HG02759 (cell line): ENCODE measurements around the gene WBP11.
A peak's percentile ranks its signal among the peaks of the same experiment; 100 is the strongest.

Source experiments
- ATAC-seq: cut with Tn5 transposase; IDR thresholded peaks from one replicate; pipeline ENCODE4 v1.9.1; 2021; ENCODE audit warnings: mild to moderate bottlenecking, moderate library complexity; ENCODE audit not compliant: unreplicated experiment

WBP11 gene

DNA sequence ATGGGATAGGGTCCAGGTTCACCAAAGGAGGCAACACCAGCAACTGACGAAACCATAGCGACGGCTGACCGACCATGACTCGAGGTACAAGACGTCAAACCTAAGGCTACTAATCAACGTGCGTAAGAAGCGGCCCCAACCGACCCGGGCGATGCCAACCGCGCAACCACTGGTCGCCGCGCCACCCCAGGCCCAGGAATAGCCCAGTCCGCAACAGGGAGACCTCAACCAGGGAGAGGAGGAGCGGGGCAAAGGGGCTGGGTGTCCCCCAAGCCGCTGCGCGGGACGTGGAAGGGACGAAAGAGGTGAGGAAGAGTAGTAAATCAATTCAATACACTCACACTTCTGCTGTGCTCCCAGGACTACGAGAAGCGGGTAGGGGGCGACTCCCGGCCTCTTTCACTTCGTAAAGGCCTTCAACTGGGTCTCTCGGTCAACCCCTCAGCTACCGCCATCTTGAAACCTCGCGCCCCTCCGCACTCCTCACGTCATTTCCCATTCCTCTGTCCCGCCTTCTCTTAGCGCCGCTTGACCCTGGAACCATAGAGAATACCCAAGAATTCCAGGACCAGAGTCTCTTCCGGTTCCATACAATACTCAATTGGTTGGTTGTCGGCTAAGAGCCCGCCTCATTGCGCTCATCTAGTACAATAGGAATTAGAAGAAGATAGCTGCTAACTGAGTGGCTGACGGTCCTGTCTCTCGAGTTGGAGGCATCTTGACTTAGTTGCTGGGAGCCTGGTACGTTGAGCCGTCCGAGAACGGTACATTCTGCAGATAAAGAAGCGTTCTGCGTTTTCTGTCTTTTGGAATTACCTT lies at the start of gene WBP11, which contains the start of gene C12orf60:
WBP11 (minus strand) TSS at position 468 of the 819 bp plus-strand sequence. CDS start 2,095 bp downstream, outside the sequence.
C12orf60 (plus strand) TSS at position 660 of the 819 bp plus-strand sequence. CDS start 19,266 bp downstream, outside the sequence.
- peak; percentile 99 for ATAC-seq

- ATAC-seq: no peak
Measured at GRCh38 chr12:14852880-14853279, 49.6 kb upstream of the WBP11 start.

DNA sequence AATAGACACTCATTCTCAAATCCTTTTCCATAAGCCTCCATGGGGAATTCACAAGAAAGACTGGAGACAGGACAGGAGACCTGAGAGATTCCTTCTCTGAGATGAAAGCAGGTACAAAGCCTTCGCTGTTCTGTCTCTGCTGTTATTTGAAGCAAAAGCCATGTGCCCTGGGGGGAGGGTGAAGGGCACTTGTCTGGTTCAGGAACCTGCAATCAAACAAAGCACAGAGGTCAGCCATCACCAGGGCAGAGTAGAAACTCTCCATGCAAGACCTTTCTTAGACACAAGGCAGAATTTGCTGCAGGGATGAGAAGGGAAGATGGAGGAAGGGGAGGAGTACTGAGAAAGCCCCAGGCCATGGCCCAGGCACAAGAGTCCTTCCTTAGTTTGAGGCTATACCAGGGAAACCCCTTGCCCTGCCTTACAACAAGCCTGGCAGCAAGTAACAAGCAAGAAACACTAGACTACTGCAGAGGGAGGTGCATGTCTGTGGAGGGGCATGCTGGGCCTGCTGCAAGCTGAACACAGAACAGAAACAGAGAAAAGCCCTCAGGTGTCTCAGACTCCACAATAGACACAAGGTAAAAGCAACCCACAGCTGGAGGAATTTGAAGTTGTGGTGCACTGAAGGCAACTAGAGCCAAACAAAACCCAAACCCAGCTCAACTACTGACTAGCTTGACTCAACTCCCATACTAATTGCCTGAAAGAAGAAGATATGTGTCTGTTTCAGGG lies 47.8 kb upstream of the WBP11 start:
- ATAC-seq: peak; percentile 62

- ATAC-seq: no peak
Measured at GRCh38 chr12:14849661-14850060, 46.4 kb upstream of the WBP11 start.

DNA sequence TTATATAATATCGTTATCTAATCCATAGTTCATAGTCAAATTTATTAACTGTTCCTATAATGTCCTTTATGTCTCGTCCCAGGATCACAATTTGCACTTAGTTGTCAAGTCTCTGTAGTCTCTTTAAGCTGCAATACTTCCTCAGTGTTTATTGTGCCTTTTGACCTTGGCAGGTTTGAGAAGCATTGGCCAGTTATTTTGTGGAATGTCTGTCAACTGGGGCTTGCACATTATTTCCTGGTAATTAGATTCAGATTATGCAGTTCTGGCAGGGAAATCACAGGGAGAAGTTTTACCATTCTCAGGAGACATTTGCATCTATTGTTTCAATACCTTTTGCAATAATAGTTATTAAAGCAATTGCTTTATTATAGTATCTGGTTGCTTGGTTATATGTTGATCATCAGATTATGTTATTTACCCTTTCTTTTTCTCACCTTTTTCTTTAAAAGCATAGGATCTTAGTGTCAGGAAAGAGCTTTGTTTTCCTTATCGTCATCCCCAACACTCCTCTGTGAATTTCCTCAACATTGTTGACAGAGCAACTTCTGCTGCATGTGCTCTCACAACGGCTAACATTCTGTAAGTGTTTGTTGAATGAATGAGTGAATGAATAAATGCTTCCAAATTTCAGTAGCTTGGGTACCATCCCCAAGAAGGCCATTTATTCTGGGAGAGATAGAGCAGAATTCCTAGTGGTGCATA lies 43.8 kb upstream of the WBP11 start:
- no peak for ATAC-seq

DNA sequence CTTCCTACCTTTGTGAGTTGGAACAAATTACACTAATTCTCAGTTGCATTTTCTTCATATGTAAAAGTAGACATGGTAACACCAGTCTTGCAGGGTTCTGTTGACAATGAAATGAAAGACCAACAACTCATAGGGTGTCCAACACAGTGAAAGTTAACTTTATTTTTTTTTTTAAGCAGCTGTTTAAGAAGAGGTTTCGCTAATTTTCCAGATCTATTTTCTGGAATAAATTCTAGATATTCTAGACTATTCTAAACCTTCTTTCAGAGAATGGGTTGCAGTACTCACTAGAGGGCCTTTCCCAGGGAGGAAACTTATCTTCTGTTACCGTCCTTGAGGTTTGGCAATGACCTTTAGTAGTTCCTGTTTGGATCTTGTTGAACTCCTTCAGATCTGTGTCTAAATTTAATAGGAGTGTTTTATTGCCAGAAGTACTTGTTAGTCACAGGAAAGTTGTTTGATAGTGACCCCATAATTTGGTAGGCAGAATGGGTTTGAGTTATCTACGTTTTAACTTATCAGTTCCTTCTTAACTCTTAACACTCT lies 42.8 kb upstream of the WBP11 start:
- no peak for ATAC-seq

GRCh38 chr12:14845350-14845750 lies 42.1 kb upstream of the WBP11 start:
- ATAC-seq: no peak

DNA sequence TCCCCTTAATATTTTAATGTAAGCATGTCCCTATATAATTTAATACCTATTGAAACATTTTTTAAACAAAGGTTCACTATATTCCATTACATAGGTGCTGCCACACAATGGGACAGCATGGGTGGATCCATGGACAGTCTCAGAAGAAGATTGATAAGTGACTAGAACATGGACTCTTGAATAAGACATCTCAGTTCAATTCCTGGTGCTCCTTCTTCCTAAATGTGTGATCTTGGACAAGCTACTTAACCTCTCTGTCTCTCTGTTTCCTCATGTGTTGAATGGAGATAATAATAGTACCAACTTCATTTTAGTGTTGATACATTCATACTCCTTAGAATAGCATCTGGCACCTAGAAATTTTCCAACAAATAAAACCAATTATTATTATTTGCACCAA lies 41.1 kb upstream of the WBP11 start:
- no peak for ATAC-seq

- ATAC-seq: no peak
Measured at GRCh38 chr12:14843425-14843887, 40.2 kb upstream of the WBP11 start, which contains the start of gene ART4. Gene ART4 (minus strand): TSS chr12:14843526. CDS start chr12:14843113, 413 bp downstream.

GRCh38 chr12:14842315-14842714 lies 39.0 kb upstream of the WBP11 start:
- no peak for ATAC-seq

DNA sequence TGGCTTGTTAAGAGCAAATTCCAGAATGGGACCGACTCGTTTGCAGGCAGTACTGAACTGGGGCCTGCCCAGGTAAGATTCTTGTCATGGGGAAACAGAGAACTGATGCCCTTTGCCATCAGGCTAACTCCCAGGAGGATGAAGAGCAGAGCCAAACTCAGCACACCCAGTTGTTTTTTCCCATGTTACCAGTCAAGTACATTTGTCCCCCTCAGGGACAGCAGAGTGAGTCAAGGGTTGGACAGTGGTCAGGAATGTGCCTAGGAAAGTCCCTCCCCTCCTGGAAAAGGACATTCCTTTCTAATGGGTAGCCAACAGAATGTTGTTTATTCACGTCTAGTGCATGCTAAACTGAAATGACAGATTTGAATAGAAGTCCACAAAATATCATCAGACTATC lies 38.5 kb upstream of the WBP11 start:
- no peak for ATAC-seq

DNA sequence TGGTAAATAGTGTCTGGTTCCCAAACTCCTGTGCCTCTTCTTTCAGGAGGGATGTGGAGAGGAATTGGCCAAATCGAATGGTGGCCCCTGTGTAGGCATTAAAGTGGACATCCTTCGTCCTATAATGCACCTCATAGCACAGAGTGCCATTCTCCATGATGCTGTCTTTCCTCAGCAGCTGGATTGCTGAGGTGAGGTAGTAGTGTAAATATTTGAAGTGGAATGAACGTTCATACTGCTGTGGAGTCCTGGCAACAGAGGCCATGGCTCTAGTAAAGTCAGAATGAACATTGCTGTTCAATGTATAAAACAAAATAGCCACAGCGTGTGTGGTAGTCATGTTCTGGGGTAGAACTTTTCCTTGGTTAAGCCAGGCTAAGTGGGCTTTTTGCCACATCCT lies 37.3 kb upstream of the WBP11 start:
- no peak for ATAC-seq

- ATAC-seq: no peak
Measured at GRCh38 chr12:14839262-14839661, 36.0 kb upstream of the WBP11 start.

GRCh38 chr12:14836336-14837210 lies 33.3 kb upstream of the WBP11 start:
- no peak for ATAC-seq

- no peak for ATAC-seq
Measured at GRCh38 chr12:14834509-14834908, 31.2 kb upstream of the WBP11 start.

- no peak for ATAC-seq
Measured at GRCh38 chr12:14833952-14834351, 30.7 kb upstream of the WBP11 start.

GRCh38 chr12:14833336-14833735 lies 30.1 kb upstream of the WBP11 start:
- ATAC-seq: no peak

DNA sequence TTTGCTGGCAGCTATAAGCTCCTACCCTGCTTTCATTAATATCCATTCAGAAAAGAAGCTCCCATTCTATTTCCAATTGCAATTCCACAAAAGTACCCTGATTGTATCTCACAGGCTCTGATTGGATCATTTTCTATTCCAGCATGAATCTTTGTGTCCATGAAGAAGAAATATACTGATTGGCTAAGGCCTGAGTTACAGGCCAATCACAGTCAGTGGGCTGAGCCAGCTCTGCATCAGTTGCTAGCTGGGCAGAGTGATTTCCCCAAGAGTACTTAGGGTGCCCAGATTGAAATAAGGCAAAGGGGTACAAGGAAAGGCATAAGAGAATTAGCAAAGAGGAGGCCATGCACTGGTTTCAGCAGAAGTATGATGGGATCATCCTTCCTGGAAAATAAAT lies 25.6 kb upstream of the WBP11 start:
- ATAC-seq: peak; percentile 92

DNA sequence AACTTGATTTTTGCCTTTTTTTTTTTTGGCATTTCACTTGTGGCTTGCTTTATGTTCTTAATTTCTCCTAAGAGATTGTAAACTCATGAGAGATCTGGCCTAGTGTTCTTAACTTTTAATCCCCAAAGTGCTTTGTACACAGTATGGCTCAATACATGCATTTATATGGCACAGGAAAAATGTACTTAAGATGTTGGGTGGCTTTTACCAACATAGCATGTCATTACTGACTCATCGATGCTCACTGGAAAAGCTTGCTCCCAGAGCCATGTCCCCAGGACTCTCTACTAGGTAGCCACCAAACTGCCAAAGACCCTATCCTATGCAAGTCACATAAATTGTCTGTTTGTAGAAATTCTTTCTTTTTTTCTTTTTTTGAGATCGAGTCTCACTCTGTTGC lies 23.8 kb upstream of the WBP11 start:
- ATAC-seq: no peak

DNA sequence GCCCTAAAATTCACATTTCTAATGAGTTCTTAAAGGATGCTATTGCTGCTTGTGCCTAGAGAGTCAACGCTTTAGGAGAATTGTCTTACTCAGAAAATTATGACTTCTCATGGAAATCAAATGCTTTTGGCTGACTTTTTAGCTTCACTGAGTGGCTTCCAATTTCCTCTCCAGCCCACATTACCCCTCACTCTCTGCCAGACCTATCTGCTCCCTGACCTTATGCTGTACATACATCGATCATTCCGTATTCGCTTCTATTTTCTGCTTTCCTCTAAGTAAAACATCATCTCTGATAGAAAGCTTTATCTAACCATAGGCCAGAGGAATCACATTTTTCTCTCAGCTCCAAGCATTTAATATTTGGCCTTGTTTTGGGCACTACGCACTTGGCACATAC lies 23.2 kb upstream of the WBP11 start:
- no peak for ATAC-seq
